CD14-positive monocyte (primary cell): ENCODE measurements around the gene TP53BP2. TPM values are rescaled to one million over a fixed set of nuclear protein-coding genes. Genes with fewer than 3 reads are reported as not detected.

Source experiments
- DNase-seq, 3 donors: peaks; one replicate each; pipeline ENCODE4 v3.0.0-alpha.2; 2011 to 2022
- H2AFZ ChIP-seq: 2 replicates; pipeline ENCODE4 v1.6.0; 2012; ENCODE audit warnings: mild to moderate bottlenecking, low read depth, low read length, inconsistent platforms; ENCODE audit not compliant: insufficient read depth, poor library complexity, severe bottlenecking
- H3K27ac ChIP-seq, 2 donors: 1 replicate in 1 of 2; 2 replicates in 1 of 2; pipeline ENCODE4 v1.5.1; 2012 to 2013; ENCODE audit warnings: low read length in 2 of 2, control low read depth in 1 of 2, inconsistent platforms in 1 of 2, low read depth in 1 of 2, mild to moderate bottlenecking in 1 of 2
- H3K27me3 ChIP-seq, 2 donors: one replicate each; pipeline versions ENCODE4 v1.6.0 to v1.6.1; 2011 to 2013; ENCODE audit warnings: low read length in 2 of 2; ENCODE audit not compliant: control insufficient read depth in 2 of 2, insufficient read depth in 2 of 2
- H3K36me3 ChIP-seq, 2 donors: replicated peaks in 1 of 2; 1 replicate in 1 of 2; 2 replicates in 1 of 2; pipeline versions ENCODE4 v1.5.1 to v1.6.1; 2012 to 2013; ENCODE audit warnings: low read length in 2 of 2, control low read depth in 1 of 2, inconsistent platforms in 1 of 2, mild to moderate bottlenecking in 1 of 2; ENCODE audit not compliant: insufficient read depth in 2 of 2, control insufficient read depth in 1 of 2
- H3K4me1 ChIP-seq, 2 donors: 1 replicate in 1 of 2; 2 replicates in 1 of 2; pipeline versions ENCODE4 v1.5.1 to v1.6.1; 2012 to 2013; ENCODE audit warnings: low read length in 2 of 2, control low read depth in 1 of 2, inconsistent platforms in 1 of 2, mild to moderate bottlenecking in 1 of 2, moderate library complexity in 1 of 2; ENCODE audit not compliant: insufficient read depth in 2 of 2, control insufficient read depth in 1 of 2
- H3K4me2 ChIP-seq: replicated peaks from 2 replicates; pipeline ENCODE3; 2012; ENCODE audit warnings: low read length, moderate library complexity, mild to moderate bottlenecking; ENCODE audit not compliant: poor library complexity, severe bottlenecking; ENCODE audit errors: extremely low read depth
- H3K4me3 ChIP-seq, 3 experiments: fragments of 200-600 bp in 1 of 3; sonication (generic) in 1 of 3; replicated peaks in 1 of 3; 1 replicate in 2 of 3; 2 replicates in 1 of 3; pipeline ENCODE4 v1.5.1; 2011 to 2013; ENCODE audit warnings: low read length in 3 of 3, mild to moderate bottlenecking in 3 of 3, control low read depth in 2 of 3, low read depth in 2 of 3, inconsistent platforms in 1 of 3, moderate library complexity in 1 of 3
- H3K79me2 ChIP-seq: 2 replicates; pipeline ENCODE4 v1.6.0; 2012; ENCODE audit warnings: mild to moderate bottlenecking, control low read depth, inconsistent platforms, low read length, moderate library complexity; ENCODE audit not compliant: insufficient read depth
- H3K9ac ChIP-seq: 2 replicates; pipeline ENCODE4 v1.6.0; 2017; ENCODE audit warnings: low read length, mild to moderate bottlenecking; ENCODE audit not compliant: insufficient read depth, poor library complexity, severe bottlenecking
- H3K9me3 ChIP-seq, 2 donors: replicated peaks in 1 of 2; 1 replicate in 1 of 2; 2 replicates in 1 of 2; pipeline versions ENCODE4 v1.5.1 to v1.6.1; 2012 to 2013; ENCODE audit warnings: low read length in 2 of 2, control low read depth in 1 of 2; ENCODE audit not compliant: control insufficient read depth in 1 of 2, insufficient read depth in 1 of 2
- H4K20me1 ChIP-seq: 2 replicates; pipeline ENCODE4 v1.6.0; 2012; ENCODE audit warnings: mild to moderate bottlenecking, low read length, control low read depth, moderate library complexity; ENCODE audit not compliant: insufficient read depth
- H3K27ac Mint-ChIP-seq, 7 donors: one replicate each; pipeline ENCODE4 v1.8.0; 2020; ENCODE audit warnings: mild to moderate bottlenecking in 7 of 7, mixed read lengths in 7 of 7, moderate library complexity in 6 of 7, inconsistent platforms in 2 of 7
- H3K27me3 Mint-ChIP-seq, 3 donors: one replicate each; pipeline ENCODE4 v1.8.0; 2021 to 2022; ENCODE audit warnings: low read depth in 3 of 3, mild to moderate bottlenecking in 3 of 3, mixed read lengths in 3 of 3, moderate library complexity in 3 of 3, inconsistent platforms in 1 of 3
- H3K36me3 Mint-ChIP-seq, 2 donors: one replicate each; pipeline ENCODE4 v1.8.0; 2020; ENCODE audit warnings: mixed read lengths in 2 of 2, inconsistent platforms in 1 of 2, mild to moderate bottlenecking in 1 of 2
- H3K4me1 Mint-ChIP-seq: one replicate; pipeline ENCODE4 v1.8.0; 2020; ENCODE audit warnings: mild to moderate bottlenecking, mixed read lengths
- H3K4me3 Mint-ChIP-seq, 2 donors: one replicate each; pipeline ENCODE4 v1.8.0; 2020; ENCODE audit warnings: mild to moderate bottlenecking in 2 of 2, mixed read lengths in 2 of 2, moderate library complexity in 1 of 2
- H3K9me3 Mint-ChIP-seq, 7 donors: one replicate each; pipeline ENCODE4 v1.8.0; 2020 to 2022; ENCODE audit warnings: mixed read lengths in 7 of 7, mild to moderate bottlenecking in 6 of 7, moderate library complexity in 6 of 7, inconsistent platforms in 2 of 7
- WGBS: methylation state at CpG from one replicate; pipeline ENCODE4 v1.1.5; 2013; ENCODE audit warnings: missing lambda C conversion rate; ENCODE audit not compliant: insufficient coverage; 5-methylcytosine and 5-hydroxymethylcytosine counted together
- intact Hi-C, 2 donors: fragments of 100-400 bp; cut with micrococcal nuclease; formaldehyde crosslinking; loops; one replicate each; pipeline versions ENCODE4 v1.15.0 to v1.15.1; 2023
- polyA plus RNA-seq, 3 donors: library from polyadenylated mRNA; depleted of rRNA in 1 of 3; unstranded in 2 of 3; stranded (reverse) in 1 of 3; fragments of 300-500 nt in 2 of 3; fragments of >200 nt in 1 of 3; fragmentation: Illumina TruSeq in 2 of 3; gene quantifications; 1 replicate in 2 of 3; 2 replicates in 1 of 3; pipeline ENCODE4 v1.2.3, GENCODE V29; 2012 to 2021
- TF ChIP-seq, protein P1 (sequence below): fragments of 200-600 bp; IDR thresholded peaks from one replicate; pipeline ENCODE4 v1.8.0; 2022; ENCODE audit warnings: antibody characterized with exemption, mild to moderate bottlenecking

The TP53BP2 gene
- polyA plus RNA-seq, 3 donors: 5.7 to 19.7 (median 8.8) TPM

DNA sequence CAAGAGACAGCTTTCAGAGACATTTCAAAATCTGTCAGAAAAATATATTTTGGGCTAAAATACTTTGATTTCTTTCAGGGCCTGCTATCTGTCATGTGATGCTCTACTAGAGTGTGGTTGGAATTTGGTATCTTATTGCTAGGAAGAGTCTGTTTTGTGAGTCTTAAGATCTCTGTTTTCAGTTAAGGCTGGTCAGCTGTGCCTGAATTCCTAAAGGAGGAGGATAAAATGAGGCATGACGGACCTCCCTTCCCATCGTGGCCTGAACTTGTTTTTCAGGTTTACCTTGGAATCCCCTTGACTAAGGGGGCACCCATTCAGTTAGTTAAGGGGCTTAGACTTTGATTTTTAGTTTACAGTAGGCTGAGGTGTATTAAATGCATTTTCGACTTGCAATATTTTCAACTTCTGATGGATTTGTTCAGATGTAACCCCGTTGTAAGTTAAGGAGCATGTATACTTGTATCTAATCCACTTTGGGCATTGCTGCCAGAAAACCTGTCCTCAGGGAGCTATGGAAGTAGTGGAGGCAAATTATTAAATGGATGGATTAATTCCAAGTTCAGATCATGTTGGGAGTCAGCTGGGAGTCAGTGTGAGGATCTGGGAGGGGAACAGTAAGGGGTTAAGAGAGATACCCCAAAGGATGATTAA, 115.1 kb downstream of the TP53BP2 start:
- 98% methylated on average over 4 of the region's 4 CpGs for WGBS
- H3K36me3 Mint-ChIP-seq: peaks cover 73 to 84% of the 10 kb centered on the region in 2 donors
- Histone ChIP-seq H4K20me1 (peaks cover 73% of the 10 kb centered on the region), H3K9me3 (no peaks in the 10 kb centered on the region), H3K36me3 (peaks cover 40 to 76% of the 10 kb centered on the region in 2 donors), H3K27me3 (no peaks in the 10 kb centered on the region), H3K4me1 (peaks cover 21 to 35% of the 10 kb centered on the region in 2 donors), H3K79me2 (peaks cover 91% of the 10 kb centered on the region), H3K27ac (peak overlapping the region in 1 of 2 donors; percentile 59), H3K9ac (no peak overlapping the region), H3K4me3 (no peak overlapping the region), H2AFZ (no peak overlapping the region), H3K4me2 (no peak overlapping the region)
- peak overlapping the region in 6 of 7 donors; percentile 12 to 90 (median 70) for H3K27ac Mint-ChIP-seq
- intact Hi-C loops: no loop called here
- DNase-seq: no peak
- TF ChIP-seq, protein P1, sequence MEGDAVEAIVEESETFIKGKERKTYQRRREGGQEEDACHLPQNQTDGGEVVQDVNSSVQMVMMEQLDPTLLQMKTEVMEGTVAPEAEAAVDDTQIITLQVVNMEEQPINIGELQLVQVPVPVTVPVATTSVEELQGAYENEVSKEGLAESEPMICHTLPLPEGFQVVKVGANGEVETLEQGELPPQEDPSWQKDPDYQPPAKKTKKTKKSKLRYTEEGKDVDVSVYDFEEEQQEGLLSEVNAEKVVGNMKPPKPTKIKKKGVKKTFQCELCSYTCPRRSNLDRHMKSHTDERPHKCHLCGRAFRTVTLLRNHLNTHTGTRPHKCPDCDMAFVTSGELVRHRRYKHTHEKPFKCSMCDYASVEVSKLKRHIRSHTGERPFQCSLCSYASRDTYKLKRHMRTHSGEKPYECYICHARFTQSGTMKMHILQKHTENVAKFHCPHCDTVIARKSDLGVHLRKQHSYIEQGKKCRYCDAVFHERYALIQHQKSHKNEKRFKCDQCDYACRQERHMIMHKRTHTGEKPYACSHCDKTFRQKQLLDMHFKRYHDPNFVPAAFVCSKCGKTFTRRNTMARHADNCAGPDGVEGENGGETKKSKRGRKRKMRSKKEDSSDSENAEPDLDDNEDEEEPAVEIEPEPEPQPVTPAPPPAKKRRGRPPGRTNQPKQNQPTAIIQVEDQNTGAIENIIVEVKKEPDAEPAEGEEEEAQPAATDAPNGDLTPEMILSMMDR: no peak
- H3K4me3 Mint-ChIP-seq: no peak overlapping the region
- peaks cover 0 to 1% (median 1%) of the 10 kb centered on the region in 3 donors for H3K27me3 Mint-ChIP-seq
- no peaks in the 10 kb centered on the region for H3K9me3 Mint-ChIP-seq
- H3K4me1 Mint-ChIP-seq: peaks cover 47% of the 10 kb centered on the region

DNA sequence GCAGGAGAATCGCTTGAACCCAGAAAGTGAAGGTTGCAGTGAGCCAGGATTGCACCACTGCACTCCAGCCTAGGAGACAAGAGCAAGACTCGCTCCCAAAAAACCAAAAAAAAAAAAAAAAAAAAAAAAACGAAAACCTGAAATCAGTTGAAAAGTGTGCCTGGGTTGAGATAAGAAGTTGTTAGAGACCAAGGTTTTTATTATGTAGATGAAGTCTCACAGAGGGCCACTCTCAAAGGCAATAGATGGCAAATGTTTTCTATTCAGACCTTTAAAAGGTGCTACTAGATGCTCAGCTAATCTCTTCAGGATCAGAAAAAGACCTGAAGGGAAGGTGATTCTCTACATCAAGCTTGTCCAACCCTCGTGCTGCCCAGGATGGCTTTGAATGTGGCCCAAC, 115.8 kb downstream of the TP53BP2 start:
- peaks cover 77 to 87% of the 10 kb centered on the region in 2 donors for H3K36me3 Mint-ChIP-seq
- TF ChIP-seq, protein P1: no peak
- no peak overlapping the region for H3K9ac ChIP-seq

More for the DNA sequence above, 115.8 kb downstream of the TP53BP2 start:
- no peaks in the 10 kb centered on the region for H3K9me3 ChIP-seq
- no peak overlapping the region for H2AFZ ChIP-seq
- H3K27ac Mint-ChIP-seq: peak overlapping the region in 3 of 7 donors; percentile 65 to 75 (median 68)
- DNase-seq: no peak
- peaks cover 68% of the 10 kb centered on the region for H4K20me1 ChIP-seq
- no peak overlapping the region for H3K4me2 ChIP-seq
- no peaks in the 10 kb centered on the region for H3K9me3 Mint-ChIP-seq
- H3K27me3 Mint-ChIP-seq: peaks cover 0 to 3% (median 1%) of the 10 kb centered on the region in 3 donors
- no peak overlapping the region for H3K4me3 ChIP-seq
- peaks cover 37 to 80% of the 10 kb centered on the region in 2 donors for H3K36me3 ChIP-seq
- no peak overlapping the region for H3K4me3 Mint-ChIP-seq
- H3K4me1 Mint-ChIP-seq: peaks cover 51% of the 10 kb centered on the region
- H3K27me3 ChIP-seq: no peaks in the 10 kb centered on the region
- peaks cover 94% of the 10 kb centered on the region for H3K79me2 ChIP-seq
- H3K4me1 ChIP-seq: peaks cover 24 to 41% of the 10 kb centered on the region in 2 donors
- peak overlapping the region in 1 of 2 donors; percentile 99 for H3K27ac ChIP-seq
- intact Hi-C loops: no loop called here
- 71% methylated on average over 1 of the region's 4 CpGs for WGBS

Other genes with a start within 250 kb of the TP53BP2 start
- under 1 TPM in 1 of 3 donors, not detected in 2; 0.40 TPM for gene CAPN8, start 180.2 kb downstream of the TP53BP2 start, polyA plus RNA-seq
- gene CAPN2, start 133.4 kb downstream of the TP53BP2 start, polyA plus RNA-seq: 100 to 1,000 TPM; 127 to 186 (median 182) TPM